Activated T-helper 1 cell treated with anti-CD3 and anti-CD28 coated beads, Interleukin-2, amount 50 U/mL, for 16 hours (primary cell): ENCODE results near the gene RHBDD1.

Experiments used
- DNase-seq, 2 donors: peaks; one replicate each; pipeline ENCODE4 v3.0.0-alpha.2; 2020; ENCODE audit warnings: low read depth in 1 of 2, low spot score in 1 of 2

Gene RHBDD1

GRCh38 chr2:226883296-226883795 lies 47.5 kb downstream of the RHBDD1 start:
- no peak for DNase-seq

- no peak for DNase-seq
Observed at GRCh38 chr2:226884166-226884565, 48.3 kb downstream of the RHBDD1 start.

GRCh38 chr2:226885769-226886435 lies 50.0 kb downstream of the RHBDD1 start:
- DNase-seq = no peak

GRCh38 chr2:226887940-226888339 lies 52.1 kb downstream of the RHBDD1 start:
- DNase-seq = no peak

GRCh38 chr2:226888378-226888965 lies 52.6 kb downstream of the RHBDD1 start:
- DNase-seq = no peak

- DNase-seq = no peak
Observed at GRCh38 chr2:226888971-226889370, 53.1 kb downstream of the RHBDD1 start.

GRCh38 chr2:226890286-226890685 lies 54.4 kb downstream of the RHBDD1 start:
- DNase-seq = no peak

- DNase-seq = no peak
Observed at GRCh38 chr2:226891780-226892590, 56.1 kb downstream of the RHBDD1 start.

- no peak for DNase-seq
Observed at GRCh38 chr2:226892729-226893128, 56.9 kb downstream of the RHBDD1 start.

GRCh38 chr2:226893216-226893615 lies 57.4 kb downstream of the RHBDD1 start:
- no peak for DNase-seq

- no peak for DNase-seq
Observed at GRCh38 chr2:226894752-226895151, 58.9 kb downstream of the RHBDD1 start.

GRCh38 chr2:226895579-226895978 lies 59.7 kb downstream of the RHBDD1 start:
- DNase-seq = no peak

- DNase-seq = no peak
Observed at GRCh38 chr2:226898121-226898520, 62.3 kb downstream of the RHBDD1 start.

- no peak for DNase-seq
Observed at GRCh38 chr2:226898897-226899296, 63.0 kb downstream of the RHBDD1 start.

GRCh38 chr2:226902041-226902966 lies 66.5 kb downstream of the RHBDD1 start:
- DNase-seq = no peak

- no peak for DNase-seq
Observed at GRCh38 chr2:226903179-226903578, 67.3 kb downstream of the RHBDD1 start.

- no peak for DNase-seq
Observed at GRCh38 chr2:226904592-226904991, 68.7 kb downstream of the RHBDD1 start.

GRCh38 chr2:226905718-226906117 lies 69.9 kb downstream of the RHBDD1 start:
- DNase-seq = no peak

GRCh38 chr2:226906163-226906693 lies 70.4 kb downstream of the RHBDD1 start:
- no peak for DNase-seq

- DNase-seq = no peak
Observed at GRCh38 chr2:226909126-226909525, 73.3 kb downstream of the RHBDD1 start.

GRCh38 chr2:226909836-226910235 lies 74.0 kb downstream of the RHBDD1 start:
- no peak for DNase-seq
